ENCODE data around the gene ATP4A.

DNA sequence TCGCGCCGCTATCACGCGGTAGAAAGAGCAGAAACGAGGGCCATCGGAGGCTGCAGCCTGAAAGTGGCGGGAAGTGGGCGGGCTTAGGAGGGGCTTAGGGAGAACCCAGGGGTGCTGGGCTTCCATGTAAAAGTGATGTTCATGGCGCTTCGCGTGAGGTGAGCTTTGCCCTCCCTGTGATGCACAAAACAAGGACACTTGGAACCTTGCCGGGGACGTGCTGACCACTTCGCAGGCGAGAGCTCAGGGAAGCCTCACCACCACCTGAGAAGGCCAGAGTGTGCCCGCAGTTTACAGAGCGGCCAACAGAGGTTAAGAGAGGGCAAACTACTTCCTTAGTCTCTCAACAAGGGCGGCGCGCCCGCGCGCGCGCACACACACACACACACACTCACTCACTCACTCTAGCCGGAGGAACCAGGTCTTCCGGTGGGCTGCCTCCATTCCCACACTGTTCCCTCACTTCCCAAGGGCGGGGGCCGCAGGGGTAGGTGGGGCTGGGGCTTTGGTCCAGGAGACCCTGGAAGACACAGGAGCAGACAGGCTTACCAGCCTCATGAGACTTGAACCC is 29.6 kb downstream of the ATP4A start:
- TF ChIP-seq, protein P1, sequence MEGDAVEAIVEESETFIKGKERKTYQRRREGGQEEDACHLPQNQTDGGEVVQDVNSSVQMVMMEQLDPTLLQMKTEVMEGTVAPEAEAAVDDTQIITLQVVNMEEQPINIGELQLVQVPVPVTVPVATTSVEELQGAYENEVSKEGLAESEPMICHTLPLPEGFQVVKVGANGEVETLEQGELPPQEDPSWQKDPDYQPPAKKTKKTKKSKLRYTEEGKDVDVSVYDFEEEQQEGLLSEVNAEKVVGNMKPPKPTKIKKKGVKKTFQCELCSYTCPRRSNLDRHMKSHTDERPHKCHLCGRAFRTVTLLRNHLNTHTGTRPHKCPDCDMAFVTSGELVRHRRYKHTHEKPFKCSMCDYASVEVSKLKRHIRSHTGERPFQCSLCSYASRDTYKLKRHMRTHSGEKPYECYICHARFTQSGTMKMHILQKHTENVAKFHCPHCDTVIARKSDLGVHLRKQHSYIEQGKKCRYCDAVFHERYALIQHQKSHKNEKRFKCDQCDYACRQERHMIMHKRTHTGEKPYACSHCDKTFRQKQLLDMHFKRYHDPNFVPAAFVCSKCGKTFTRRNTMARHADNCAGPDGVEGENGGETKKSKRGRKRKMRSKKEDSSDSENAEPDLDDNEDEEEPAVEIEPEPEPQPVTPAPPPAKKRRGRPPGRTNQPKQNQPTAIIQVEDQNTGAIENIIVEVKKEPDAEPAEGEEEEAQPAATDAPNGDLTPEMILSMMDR (IDR thresholded peaks at IDR 0.05): no peak
- TF ChIP-seq EP300 (IDR thresholded peaks at IDR 0.05) (no peak), POLR2AphosphoS5 (IDR thresholded peaks at IDR 0.05) (no peak)

All from sigmoid colon (tissue), 4 donors.